SH-SY5Y (cell line): Measurements from ENCODE around the gene ACE.

ENCODE experiments used
- GATA2 ChIP-seq: IDR thresholded peaks from 2 replicates; pipeline ENCODE4 v1.6.1; 2011; ENCODE audit warnings: mild to moderate bottlenecking, low read depth, low read length
- GATA3 ChIP-seq: IDR thresholded peaks from 2 replicates; pipeline ENCODE4 v1.6.1; 2011; ENCODE audit warnings: low read depth, mild to moderate bottlenecking, low read length, moderate library complexity

The ACE gene

DNA sequence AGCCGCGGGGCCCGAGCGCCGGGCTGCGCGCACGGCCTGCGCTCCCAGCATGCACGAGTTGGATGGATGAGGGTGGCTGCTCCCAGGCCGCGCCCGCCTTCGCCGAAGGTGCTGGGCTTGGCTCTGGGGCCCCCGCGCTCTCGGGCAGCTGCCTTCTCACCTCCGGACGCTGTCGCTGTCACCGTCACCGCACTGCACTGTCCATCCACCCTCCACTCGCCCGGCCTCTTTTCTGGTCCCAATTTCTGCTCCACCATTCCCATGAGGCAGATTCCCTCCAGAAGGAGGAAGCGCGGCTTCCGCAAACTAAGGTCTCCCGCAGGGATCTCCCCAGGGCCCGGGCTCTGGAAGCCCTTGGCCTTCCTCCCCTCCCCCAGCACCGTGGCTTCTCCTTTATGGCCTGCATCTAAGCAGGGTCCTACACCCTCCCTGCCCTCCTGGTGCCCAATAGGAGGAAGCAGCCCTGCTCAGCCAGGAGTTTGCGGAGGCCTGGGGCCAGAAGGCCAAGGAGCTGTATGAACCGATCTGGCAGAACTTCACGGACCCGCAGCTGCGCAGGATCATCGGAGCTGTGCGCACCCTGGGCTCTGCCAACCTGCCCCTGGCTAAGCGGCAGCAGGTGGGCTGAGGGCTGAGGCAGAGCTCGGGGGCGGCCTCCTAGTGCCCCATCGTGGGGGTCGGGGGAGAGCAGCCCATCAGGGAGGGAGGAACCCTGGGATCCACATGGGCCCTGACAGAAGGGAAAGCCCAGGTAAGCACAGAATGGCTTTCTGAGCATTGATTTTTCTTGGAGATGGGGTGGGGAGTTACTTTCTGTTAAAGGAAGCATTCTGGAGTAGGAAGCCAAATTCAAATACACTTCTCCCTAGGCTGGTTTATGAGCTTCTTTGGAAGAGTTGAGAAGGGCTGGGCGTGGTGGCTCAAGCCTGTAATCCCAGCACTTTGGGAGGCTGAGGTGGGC, 899 bp downstream of the ACE start:
- TF ChIP-seq GATA2 (no peak), GATA3 (no peak)

DNA sequence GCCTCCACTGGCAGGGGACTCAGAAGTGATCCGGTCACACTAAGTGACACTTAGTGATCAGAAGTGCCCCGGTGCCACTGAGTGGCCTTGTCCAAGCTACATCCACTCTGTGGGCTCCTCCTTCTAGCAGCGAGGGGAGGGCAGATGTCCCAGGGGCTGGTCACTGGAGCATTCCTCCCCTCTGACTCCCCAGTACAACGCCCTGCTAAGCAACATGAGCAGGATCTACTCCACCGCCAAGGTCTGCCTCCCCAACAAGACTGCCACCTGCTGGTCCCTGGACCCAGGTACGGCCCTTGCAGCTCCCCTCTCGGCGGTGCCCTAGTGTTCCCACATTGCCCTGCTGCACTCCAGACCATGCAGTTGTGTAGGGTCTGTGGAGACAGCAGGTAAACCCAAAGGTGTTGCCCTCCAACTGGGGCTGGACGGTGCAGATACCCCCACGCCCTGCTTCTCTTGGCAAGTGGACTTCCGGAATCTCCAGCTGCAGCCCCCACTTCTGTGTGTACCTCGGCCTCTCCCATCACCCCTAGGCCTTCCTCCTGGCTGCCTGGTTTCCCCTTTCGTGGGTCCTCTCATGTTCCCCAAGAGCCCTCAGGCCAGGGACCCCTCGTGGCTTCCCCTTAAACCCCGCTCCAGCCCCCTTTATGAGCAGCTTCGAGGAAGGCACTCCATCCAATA, 2.1 kb downstream of the ACE start:
- no peak for TF ChIP-seq GATA2

DNA sequence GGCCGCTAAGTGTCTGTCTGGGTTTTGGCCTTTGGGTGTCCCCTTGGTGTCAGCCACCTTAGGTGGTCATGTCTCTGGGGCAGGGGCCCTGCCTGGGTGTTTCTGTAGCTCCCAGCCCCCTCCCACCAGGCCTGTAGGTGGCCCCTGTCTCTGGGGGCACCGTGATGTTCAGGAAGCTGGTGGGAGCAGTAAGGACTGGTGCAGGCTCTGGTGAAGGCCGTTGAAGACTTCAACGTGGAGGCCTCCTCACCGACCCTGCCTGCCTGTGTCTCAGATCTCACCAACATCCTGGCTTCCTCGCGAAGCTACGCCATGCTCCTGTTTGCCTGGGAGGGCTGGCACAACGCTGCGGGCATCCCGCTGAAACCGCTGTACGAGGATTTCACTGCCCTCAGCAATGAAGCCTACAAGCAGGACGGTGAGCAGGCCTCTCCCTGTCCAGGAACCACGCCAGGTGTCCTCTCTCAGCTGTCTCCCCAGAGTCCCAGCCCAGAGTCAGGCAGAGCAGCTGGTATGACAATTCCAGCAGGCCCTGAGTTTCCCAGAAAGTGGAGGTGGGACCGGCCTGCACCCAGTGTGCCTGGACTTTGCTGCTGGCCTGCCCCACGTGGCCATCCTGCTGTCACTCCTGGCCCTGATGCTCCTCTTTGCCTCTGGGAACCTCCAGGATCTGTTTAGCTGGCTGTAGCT, 2.8 kb downstream of the ACE start:
- TF ChIP-seq GATA3, result no peak
- TF ChIP-seq GATA2, result no peak

DNA sequence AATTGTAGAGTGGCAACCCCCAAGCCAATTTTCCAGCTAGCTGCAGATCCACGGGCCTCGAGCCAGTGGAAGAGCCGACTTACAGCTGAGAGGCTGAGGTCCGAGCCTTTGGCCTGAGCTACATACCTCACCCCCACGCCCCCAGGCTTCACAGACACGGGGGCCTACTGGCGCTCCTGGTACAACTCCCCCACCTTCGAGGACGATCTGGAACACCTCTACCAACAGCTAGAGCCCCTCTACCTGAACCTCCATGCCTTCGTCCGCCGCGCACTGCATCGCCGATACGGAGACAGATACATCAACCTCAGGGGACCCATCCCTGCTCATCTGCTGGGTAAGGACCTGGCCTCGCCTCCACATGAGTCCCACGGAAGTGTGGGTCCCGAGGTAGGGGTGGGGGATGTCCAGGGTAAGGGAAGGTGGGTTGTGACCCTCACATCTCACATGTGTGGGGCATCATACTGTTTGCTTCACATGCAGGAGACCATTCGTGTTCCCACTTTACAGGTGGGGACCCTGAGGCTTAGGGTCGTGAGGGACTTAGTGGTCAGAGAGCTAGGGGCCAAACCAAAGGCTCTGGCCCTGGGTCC, 3.4 kb downstream of the ACE start:
- TF ChIP-seq GATA3 (no peak), GATA2 (no peak)

DNA sequence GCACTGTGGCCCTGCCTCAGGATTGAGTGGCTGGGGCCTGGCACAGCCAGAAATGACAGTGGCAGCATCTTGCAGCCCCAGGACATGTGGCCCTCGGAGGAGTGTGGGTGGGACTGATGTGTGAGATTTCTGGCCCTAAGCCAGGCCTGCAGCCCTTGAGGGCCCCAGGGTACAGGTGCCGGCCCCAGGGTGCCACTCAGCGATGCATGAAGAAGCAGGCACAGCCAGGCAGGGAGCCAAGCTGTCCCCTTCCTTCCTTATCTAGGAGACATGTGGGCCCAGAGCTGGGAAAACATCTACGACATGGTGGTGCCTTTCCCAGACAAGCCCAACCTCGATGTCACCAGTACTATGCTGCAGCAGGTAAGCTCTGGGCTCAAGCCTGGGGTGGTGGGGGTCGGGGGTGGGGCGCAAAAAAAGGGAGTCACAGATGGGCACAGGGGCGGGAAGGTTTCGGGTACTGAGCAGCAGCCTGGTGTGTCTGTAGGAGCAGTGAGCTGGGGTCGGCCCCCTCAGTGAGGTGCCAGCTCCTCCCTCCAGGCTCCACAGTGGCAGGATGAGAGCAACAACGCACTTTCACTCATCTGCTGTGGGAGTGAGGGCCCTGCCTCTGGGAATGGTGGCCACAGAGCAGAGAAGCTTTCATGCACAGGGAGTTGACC, 4.1 kb downstream of the ACE start:
- no peak for TF ChIP-seq GATA3
- TF ChIP-seq GATA2, result 0 out of 2 replicates have a peak, but pooled peaks have one; percentile 26

DNA sequence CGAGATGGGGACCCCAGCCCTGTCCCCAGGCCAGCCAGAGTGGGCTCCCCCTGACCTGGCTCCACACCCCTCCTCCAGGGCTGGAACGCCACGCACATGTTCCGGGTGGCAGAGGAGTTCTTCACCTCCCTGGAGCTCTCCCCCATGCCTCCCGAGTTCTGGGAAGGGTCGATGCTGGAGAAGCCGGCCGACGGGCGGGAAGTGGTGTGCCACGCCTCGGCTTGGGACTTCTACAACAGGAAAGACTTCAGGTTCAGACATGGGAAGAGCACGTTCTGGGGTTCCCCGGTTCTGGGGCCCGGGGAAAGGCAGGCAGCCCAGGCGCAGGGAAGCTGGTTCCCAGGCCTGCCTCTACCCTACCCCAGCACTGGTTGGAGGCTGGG, 4.6 kb downstream of the ACE start:
- TF ChIP-seq GATA2, result no peak
- no peak for TF ChIP-seq GATA3

DNA sequence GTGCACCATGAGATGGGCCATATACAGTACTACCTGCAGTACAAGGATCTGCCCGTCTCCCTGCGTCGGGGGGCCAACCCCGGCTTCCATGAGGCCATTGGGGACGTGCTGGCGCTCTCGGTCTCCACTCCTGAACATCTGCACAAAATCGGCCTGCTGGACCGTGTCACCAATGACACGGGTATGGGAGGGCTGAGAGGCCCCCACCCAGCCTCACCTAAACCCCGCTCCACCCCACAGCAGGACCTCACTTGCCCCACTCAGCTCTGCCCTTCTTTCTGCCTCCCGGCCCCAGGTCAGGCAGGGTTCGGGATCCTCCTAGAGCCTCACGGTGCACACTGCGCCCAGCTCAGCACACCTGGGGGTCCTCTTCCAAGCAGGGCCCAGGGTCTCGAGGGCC, 5.6 kb downstream of the ACE start:
- TF ChIP-seq GATA2 (no peak), GATA3 (no peak)

DNA sequence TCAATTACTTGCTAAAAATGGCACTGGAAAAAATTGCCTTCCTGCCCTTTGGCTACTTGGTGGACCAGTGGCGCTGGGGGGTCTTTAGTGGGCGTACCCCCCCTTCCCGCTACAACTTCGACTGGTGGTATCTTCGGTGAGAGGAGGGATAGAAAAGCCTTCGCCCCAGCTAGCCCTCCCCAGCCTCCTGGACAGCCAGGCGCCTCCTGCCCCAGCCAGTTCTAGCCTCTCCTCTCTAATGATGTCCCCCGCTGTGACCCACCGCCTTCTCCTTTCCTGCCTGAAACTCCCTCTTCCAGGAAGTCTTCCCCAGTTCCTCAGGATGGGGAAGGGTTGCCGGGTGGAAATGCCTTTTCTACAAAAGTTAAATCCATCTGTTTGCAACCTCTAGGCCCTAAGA, 6.2 kb downstream of the ACE start:
- TF ChIP-seq GATA2, result no peak
- no peak for TF ChIP-seq GATA3

DNA sequence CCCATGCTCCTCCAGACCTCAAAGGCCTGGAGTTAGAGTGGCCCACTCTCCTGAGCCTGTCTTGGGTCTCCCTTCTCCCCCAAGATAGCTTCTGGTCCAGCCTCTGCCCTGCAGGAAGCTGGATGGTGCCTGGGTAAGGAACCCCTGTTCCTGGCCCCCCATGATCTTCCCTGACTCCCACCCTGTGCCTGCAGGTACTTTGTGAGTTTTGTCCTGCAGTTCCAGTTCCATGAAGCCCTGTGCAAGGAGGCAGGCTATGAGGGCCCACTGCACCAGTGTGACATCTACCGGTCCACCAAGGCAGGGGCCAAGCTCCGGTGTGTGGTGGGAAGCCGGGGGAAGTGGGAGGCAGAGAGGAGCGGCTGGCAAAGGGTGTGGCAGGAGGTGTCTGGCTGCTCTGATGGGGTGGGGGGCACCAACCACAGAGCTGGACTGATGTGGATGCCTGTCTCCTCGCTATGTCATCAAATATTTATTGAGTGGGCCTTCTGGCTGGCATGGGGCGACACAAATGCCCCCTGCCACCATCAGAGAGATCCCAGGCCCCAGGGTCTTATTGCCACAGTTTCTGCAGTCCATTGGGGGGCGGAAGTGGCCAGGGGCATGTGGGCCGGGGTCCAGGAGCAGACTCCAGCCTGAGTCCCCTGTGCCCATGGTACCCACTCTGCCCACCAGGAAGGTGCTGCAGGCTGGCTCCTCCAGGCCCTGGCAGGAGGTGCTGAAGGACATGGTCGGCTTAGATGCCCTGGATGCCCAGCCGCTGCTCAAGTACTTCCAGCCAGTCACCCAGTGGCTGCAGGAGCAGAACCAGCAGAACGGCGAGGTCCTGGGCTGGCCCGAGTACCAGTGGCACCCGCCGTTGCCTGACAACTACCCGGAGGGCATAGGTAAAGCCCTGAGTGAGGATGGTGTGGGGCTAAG, 7.1 kb downstream of the ACE start:
- TF ChIP-seq GATA2, result no peak
- TF ChIP-seq GATA3, result no peak

DNA sequence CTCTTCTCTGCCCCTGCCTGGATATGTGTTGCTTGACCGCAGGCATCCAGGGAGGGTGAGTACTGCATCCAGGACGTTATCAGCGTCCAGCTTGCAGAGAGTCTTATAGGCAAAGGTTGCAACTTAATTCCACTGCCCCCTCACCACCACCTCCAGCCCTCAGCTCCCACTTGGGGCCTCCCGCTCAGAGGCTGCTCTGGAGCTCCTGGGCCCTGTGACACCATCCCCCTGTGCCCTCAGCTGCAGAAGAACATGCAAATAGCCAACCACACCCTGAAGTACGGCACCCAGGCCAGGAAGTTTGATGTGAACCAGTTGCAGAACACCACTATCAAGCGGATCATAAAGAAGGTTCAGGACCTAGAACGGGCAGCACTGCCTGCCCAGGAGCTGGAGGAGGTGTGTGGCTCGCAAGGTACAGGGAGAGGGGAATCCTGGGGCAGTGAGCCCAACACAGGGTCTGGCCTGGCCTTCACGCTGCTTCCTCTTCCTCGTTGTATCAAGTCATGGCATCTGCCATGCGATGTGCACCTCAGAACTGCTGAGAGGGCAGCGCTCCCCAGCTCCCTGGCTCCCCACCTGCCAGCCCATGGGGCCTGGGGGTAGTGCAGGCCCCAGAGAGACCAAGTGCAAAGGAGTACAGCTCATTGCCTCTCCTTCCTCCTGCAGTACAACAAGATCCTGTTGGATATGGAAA, 9.6 kb downstream of the ACE start:
- TF ChIP-seq GATA2 (no peak), GATA3 (no peak)

DNA sequence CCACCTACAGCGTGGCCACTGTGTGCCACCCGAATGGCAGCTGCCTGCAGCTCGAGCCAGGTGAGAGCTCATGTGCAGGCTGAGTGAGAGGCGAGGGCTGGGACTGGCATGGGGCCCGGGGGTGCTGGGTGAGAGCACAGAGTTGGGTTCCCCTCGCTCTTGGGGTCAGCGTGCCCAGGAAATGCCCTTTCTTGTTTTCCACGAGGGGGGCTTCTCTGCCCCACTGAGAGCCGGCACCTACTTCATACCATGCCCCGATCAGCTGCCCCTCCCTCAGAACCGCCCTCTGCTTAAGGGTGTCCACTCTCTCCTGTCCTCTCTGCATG, 10.1 kb downstream of the ACE start:
- TF ChIP-seq GATA3, result no peak
- no peak for TF ChIP-seq GATA2

DNA sequence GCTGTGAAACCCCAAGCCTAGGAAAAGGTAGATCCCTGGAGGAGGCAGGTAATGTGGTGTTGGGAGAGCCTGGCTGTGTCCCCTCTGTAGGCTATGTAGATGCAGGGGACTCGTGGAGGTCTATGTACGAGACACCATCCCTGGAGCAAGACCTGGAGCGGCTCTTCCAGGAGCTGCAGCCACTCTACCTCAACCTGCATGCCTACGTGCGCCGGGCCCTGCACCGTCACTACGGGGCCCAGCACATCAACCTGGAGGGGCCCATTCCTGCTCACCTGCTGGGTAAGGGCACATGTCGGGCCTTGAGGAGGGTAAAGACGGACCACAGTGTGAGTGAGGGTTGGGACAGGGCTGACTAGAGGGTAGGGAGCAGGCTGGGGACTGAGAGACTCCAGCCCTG, 12.0 kb downstream of the ACE start:
- TF ChIP-seq GATA2, result no peak
- no peak for TF ChIP-seq GATA3
